ENCODE data around the gene THAP10. TPM values are rescaled to one million over a fixed set of nuclear protein-coding genes. Genes with fewer than 3 reads are reported as not detected.

THAP10 gene
- total RNA-seq, 1 experiment from 2014 or later = 4.0 TPM

- ChIA-PET POLR2A (interaction anchor here (0.6 kb wide), 2 partner anchors 36 to 317 kb away, joined by 3 read pairs; no protein-coding TSS in a partner anchor), CTCF (no interaction called here)
- DNase-seq (ENCODE audit: unreplicated experiment) = no peak
- no peak for TF ChIP-seq CTCF (IDR thresholded peaks at IDR 0.05; ENCODE audit: unreplicated experiment)
- Mint-ChIP-seq H3K4me3 (ENCODE audit: unreplicated experiment) (no peak overlapping the region), H3K9me3 (ENCODE audit: unreplicated experiment) (peaks cover 13% of the 10 kb centered on the region), H3K4me1 (ENCODE audit: insufficient read depth, unreplicated experiment) (no peaks in the 10 kb centered on the region), H3K27ac (ENCODE audit: low read depth, unreplicated experiment) (no peak overlapping the region), H3K36me3 (ENCODE audit: insufficient read depth, unreplicated experiment) (peaks cover 5% of the 10 kb centered on the region), H3K27me3 (ENCODE audit: insufficient read depth, unreplicated experiment) (no peaks in the 10 kb centered on the region)
- no TSS peak for BruUV-seq (replicated peaks)
- intact Hi-C loops (cut with micrococcal nuclease) = no loop called here
These were observed 20.0 kb upstream of the THAP10 start for GRCh38 chr15:70912187-70912586.

GRCh38 chr15:70910958-70911357 lies 18.7 kb upstream of the THAP10 start:
- Mint-ChIP-seq H3K27ac (ENCODE audit: low read depth, unreplicated experiment) (no peak overlapping the region), H3K4me3 (ENCODE audit: unreplicated experiment) (no peak overlapping the region), H3K36me3 (ENCODE audit: insufficient read depth, unreplicated experiment) (peaks cover 6% of the 10 kb centered on the region), H3K27me3 (ENCODE audit: insufficient read depth, unreplicated experiment) (no peaks in the 10 kb centered on the region), H3K4me1 (ENCODE audit: insufficient read depth, unreplicated experiment) (no peaks in the 10 kb centered on the region), H3K9me3 (ENCODE audit: unreplicated experiment) (peaks cover 19% of the 10 kb centered on the region)
- no TSS peak for BruUV-seq (replicated peaks)
- DNase-seq (ENCODE audit: unreplicated experiment) = no peak
- POLR2A ChIA-PET = interaction anchor here (0.6 kb wide), 1 partner anchor 175 kb away, joined by 3 read pairs; no protein-coding TSS in a partner anchor
- CTCF ChIA-PET = no interaction called here
- TF ChIP-seq CTCF (IDR thresholded peaks at IDR 0.05; ENCODE audit: unreplicated experiment) = no peak
- intact Hi-C loops (cut with micrococcal nuclease) = no loop called here

- Mint-ChIP-seq H3K4me3 (ENCODE audit: unreplicated experiment) (no peak overlapping the region), H3K4me1 (ENCODE audit: insufficient read depth, unreplicated experiment) (no peaks in the 10 kb centered on the region), H3K27ac (ENCODE audit: low read depth, unreplicated experiment) (no peak overlapping the region), H3K36me3 (ENCODE audit: insufficient read depth, unreplicated experiment) (peaks cover 6% of the 10 kb centered on the region), H3K27me3 (ENCODE audit: insufficient read depth, unreplicated experiment) (no peaks in the 10 kb centered on the region), H3K9me3 (ENCODE audit: unreplicated experiment) (peaks cover 19% of the 10 kb centered on the region)
- no TSS peak for BruUV-seq (replicated peaks)
- intact Hi-C loops (cut with micrococcal nuclease) = no loop called here
- ChIA-PET POLR2A (no interaction called here), CTCF (no interaction called here)
- DNase-seq (ENCODE audit: unreplicated experiment) = no peak
- peak; percentile 20 for TF ChIP-seq CTCF (IDR thresholded peaks at IDR 0.05; ENCODE audit: unreplicated experiment)
These were observed 15.7 kb upstream of the THAP10 start for GRCh38 chr15:70907784-70908471.

GRCh38 chr15:70906842-70907241 lies 14.6 kb upstream of the THAP10 start:
- Mint-ChIP-seq H3K9me3 (ENCODE audit: unreplicated experiment) (peaks cover 19% of the 10 kb centered on the region), H3K27me3 (ENCODE audit: insufficient read depth, unreplicated experiment) (no peaks in the 10 kb centered on the region), H3K27ac (ENCODE audit: low read depth, unreplicated experiment) (no peak overlapping the region), H3K4me1 (ENCODE audit: insufficient read depth, unreplicated experiment) (peaks cover 7% of the 10 kb centered on the region), H3K36me3 (ENCODE audit: insufficient read depth, unreplicated experiment) (peaks cover 6% of the 10 kb centered on the region), H3K4me3 (ENCODE audit: unreplicated experiment) (no peak overlapping the region)
- no peak for DNase-seq (ENCODE audit: unreplicated experiment)
- ChIA-PET POLR2A (interaction anchor here (0.7 to 1.6 kb wide), 2 partner anchors 16 to 538 kb away, joined by 3 to 4 read pairs; no protein-coding TSS in a partner anchor), CTCF (interaction anchor here (0.7 kb wide), 1 partner anchor 82 kb away, joined by 3 read pairs; no protein-coding TSS in a partner anchor)
- TF ChIP-seq CTCF (IDR thresholded peaks at IDR 0.05; ENCODE audit: unreplicated experiment) = no peak
- no TSS peak for BruUV-seq (replicated peaks)
- intact Hi-C loops (cut with micrococcal nuclease) = no loop called here

All from MCF 10A (cell line).